Colon (tissue), 2 donors: Measurements from ENCODE around the gene MMAB.

Experiments
- FAIRE-seq: peaks from 2 replicates; lab custom pipeline; 2012; peaks lifted over from hg19 to GRCh38; lab: Jason Lieb, UNC
- donor health status: control.
- donor health status: control.

The MMAB gene

DNA sequence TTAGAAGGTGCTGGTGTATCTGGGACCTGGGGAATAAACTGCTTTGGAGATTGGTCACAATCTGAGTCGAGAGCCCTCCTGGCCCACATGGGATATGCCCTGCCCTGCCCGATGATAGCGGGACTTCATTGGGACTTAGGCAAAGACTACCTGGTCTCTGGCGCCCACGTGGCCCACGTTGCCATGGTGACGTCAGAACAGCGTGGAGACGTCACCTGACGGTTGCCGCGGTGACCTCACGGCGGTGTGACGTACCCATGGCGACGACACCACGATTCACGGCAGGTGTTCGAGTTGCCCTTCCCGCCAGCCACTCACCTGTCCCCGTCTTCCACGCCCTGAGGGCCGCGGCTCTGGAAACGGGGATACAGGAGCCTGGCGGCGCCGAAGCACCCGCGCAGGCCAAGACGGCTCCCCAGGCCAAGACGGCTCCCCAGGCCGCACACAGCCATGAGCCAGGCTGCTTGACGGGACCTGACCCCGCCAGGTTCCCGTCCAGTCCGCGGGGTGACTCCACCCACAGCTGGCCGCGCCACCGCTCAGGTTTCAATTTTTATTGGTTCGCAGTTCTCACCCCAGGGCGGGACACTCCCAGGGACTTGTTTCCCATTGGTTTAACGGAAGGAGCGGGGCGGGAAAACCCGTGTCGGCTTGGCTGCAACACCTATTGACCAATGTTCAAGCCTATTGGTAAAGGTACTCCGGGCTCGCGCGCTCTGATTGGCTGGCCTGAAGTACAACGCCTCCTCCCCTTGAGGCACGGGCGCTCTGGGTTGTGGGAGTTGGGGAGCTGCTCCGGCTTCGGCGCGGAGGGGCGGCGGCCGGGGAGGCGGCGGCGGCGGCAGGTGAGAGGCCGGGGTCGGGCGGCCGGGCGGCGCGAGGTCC, at the start of gene MMAB, which contains the start of gene MVK:
MMAB (minus strand) TSS at position 476 of the 885 bp plus-strand sequence; CDS start at position 452, 24 bp downstream.
MVK (plus strand) TSS at position 766 of the 885 bp plus-strand sequence. CDS start 1,029 bp downstream, outside the sequence.
- no peak for FAIRE-seq

DNA sequence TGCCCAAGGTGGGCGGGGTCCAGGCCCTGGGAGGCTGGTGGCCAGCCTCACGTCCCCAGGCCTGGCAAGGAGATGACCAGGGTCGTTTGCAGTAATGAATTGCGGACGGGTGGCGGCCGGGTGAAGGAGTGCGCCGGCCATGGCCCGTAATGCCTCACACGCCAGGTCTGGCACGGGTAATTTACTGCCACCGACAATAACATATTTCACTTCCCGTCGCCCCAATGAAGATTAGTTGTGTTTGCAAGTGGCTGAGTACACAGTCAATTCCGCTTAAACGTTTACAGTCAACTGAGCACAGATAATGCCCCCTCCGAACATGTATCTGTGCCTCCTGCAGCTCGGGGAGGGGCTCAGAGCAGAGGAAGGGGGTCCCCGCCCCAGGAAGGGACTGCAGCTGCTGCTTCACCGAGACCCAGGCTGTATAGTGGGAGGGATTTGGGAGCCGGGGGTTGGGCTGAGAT, 48.6 kb upstream of the MMAB start:
- FAIRE-seq = no peak

DNA sequence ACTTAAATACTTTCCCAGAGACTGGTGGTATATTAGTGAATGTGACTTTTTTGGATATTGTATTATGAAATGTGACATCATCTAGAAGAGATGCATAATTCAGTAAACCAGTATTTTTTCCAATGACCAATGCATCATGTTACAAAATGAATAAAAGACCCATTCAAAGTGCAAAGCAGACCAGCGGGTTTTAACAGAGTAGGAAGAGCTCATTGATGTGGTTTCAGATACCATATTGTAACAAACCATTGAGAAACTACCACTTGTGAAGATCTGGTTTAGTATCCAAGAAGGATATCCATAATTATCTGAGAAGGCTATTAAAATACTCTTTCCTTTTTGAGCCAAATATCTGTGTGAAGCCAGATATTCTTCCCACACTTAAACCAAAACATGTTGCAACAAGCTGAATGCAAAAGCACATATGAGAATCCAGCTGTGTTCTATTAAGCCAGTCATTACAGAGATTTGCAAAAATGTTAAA, 47.9 kb upstream of the MMAB start:
- no peak for FAIRE-seq

DNA sequence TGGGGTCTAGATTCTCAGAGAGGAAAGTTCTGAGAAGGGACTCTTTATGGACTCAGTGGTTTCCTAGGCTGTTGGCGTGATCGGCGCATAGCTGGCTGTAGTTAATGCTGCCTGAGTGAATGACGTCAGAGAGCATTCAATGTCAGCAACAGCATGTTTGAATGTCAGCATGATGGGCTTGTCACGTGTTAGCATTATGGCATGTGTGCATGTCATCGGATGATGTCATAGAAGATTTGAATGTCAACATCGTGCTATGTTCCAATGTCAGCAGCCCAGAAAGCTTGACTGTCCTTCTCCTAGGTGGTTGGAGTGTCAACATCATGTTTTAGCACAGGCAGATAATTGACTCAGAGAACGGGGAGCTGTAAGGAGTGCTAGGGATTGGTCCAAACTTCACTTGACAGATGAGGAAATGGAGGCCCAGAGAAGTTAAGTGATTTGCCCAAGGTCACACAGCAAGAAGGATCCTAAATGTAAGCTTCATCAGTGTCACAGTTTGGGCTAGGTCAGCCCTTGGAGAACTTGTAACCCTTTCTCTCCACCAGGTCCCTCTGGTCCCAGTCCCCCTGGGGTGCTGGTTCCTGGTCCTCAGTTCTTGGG, 45.8 kb upstream of the MMAB start:
- no peak for FAIRE-seq

DNA sequence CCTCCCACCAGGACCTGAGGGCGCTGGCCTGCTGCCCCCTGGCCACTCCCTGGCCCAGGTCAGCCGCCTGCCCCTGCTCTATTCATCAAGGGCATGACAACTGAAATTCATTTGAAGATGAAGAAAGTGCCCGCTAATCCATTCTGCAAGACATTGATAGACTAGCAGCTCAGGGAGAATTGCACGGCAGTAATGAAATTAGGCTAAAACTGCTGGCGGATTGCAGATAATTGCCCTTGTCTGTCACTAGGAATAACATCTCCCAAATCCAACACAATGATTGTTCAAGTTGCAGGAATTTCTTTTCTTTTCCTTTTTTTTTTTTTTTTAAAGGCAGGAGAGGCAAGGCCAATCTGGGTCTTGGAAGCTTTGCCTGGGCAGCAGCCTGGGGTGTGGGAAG, 44.8 kb upstream of the MMAB start:
- FAIRE-seq = no peak

DNA sequence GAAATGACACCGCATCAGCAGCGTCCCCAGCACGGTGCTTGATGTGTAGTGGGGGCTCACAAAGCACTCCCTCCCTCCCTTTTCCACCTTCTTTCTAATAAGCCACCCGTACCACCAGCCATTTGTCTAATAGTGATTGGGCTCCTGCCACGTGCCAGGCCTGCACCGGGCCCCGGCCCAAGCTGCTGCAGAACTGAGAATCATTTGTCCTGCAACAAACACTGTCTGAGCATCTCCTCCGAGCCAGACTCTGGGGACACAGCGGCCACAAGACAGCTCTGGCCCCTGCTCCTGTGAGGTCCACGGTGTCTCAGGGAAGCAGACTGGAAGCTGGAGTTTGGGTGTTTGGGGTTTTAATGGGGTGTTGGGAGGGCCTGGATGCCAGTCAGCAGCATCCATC, 44.2 kb upstream of the MMAB start:
- FAIRE-seq = no peak

DNA sequence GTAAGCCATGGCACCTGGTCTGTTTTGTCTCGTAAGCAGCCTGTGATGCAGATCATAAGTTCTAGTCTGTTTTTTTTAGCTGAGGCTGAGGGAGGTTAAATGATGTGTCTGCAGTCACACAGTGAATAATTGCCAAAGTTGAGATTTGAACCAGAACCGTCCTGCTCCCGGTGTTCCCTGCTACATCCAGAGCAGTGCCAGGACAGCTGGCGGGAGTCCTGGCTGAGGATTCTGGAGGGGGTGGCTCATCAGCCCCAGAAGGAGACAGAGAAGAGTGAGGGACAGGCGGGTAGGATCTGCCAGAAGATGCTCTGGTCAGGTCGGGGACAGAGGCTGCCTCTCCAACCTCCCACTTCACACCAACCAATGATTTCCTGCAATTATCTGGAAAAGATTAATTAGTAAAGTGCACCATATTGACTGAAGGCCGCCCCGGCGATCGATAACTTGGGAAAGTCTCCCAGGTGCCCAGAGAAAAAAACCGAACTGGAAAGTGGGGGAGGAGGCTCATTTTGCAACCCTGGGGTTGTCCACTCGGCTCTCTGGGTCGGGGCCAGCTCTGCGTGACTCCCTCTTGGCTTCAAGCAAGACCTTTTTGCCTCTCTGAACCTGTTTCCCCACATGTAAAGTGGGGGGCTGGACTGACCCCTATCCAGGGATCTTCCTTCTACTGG, 42.4 kb upstream of the MMAB start:
- FAIRE-seq = no peak

DNA sequence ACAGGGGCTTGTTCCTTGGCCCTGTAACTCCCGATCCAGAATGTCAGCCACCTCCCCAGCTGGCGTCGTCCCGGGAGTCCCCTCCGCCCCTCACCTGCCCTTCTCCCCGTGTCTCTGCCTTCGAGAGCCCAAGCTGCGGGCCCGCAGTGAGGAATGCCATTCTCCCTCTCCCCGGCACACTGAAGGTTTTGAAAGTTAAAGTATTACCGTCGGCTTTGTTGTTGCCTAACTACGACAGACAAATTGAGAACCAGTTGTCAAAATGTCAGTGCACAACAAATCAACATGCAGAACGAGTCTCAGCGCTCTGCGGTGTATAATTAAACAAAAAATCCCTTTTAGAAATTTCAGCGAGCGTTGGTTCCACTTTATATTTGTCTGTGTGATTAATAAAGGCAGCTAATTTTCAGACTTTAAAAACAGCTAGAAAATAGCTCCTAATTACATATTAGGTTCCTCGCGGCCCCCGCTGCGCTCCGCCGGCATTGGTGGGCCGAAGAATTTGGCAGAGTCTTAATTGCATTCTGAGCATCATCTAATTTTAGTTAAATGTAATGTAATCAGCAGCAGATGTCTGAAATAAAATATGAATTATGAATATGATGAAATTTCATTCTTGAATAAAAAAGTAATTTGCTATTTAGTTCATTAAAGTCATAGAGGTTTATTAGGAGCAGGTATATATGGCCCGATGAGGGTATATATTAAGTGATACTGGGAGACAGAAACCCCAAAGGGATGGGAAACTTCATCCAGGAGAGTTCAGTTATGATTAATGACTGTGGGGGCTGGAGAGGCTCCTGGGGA, 40.5 kb upstream of the MMAB start:
- no peak for FAIRE-seq

DNA sequence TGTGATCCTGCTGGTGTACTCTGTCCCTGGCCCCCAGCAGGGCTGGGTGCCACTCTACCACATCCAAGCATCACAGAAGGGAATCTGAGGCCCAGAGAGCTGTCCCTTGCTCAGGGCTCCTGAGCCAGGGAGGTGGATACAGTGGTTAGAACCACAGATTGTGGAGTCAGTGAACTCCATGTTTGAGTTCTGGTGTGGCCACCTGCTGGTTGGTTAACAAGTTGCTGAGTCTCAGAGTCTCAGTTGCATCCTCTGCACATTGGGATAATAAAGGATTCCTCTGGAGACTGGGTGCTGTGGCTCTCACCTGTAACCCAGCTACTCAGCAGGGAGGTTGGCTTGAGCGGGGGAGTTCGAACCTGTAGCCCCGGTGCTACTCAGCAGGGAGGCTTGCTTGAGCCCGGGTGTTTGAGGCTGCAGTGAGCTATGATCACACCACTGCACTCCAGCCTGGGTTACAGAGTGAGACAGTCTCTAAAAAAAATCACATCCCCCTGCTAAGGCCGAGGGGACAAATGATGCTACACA, 39.7 kb upstream of the MMAB start:
- no peak for FAIRE-seq

DNA sequence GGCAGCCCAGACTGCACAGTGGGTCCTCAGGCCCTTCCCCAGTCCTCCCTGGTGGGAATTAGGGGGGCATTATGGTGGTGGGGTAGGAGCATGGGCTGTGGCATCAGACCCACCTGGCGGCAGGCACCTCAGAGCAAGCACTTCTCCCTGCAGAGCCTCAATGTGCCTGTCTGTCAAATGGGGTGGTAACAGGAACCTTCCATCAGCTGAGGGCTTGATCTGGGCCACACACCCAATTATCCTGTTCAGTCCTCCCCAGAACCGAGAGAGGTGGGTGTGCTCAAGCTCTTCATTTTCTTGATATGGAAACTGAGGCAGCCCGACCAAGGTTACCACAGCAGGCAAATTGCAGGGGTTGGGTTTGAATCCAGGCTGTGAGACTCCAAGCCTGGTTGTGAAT, 38.7 kb upstream of the MMAB start:
- FAIRE-seq = no peak

DNA sequence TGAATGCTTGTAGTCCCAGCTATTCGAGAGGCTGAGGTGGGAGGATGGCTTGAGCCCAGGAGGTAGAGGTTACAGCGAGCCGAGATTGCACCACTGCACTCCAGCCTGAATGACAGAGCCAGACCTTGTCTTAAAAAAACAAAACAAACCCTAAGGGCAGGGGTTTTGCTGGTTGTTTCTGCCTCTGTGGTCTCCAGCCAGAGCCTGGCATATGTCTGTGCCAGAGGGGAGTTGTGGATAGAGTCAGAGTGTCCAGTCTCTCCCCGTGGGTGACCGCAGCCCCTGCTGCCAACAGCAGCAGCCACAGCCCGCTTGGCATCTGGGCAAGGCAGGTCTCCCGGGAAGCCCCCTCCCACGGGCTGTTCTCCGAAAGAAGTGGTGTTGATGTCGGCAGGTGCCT, 37.9 kb upstream of the MMAB start:
- no peak for FAIRE-seq

DNA sequence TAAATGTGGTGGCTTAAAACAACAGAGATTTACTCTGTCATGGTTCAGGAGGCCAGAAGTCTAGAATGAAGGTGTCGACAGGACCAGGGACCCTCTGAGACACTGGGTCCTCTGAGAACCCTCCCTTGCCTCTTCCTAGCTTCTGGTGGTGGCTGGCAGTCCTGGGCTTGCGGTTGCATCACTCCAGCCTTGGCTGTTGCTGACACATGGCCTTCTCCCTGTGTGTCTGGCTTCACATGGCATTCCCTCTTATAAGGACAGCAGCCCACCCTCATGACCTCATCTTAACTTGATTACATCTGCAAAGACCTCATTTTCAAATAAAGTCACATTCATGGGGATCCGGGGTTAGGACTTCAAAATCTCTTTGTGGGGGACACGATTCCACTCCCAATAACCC, 37.2 kb upstream of the MMAB start:
- no peak for FAIRE-seq

DNA sequence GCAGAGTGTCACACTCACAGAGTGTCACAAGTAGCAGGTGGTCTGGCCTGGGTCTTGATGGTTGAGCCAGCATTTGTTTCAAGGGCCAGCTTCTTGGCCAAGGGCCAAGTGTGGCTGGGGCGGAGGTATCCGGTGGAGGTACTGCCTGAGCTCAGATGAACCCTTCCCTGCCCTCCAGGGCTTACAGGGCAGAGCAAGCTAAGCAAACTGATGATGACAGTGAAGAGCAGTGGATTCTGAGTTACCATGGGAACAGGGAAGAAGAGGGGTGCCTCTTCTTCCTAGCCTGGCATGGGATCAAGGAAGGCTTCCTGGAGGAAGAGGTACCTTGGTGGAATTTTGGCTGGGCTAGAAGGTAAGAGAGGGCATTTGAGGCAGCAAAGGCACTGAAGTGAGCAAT, 36.0 kb upstream of the MMAB start:
- FAIRE-seq = no peak

DNA sequence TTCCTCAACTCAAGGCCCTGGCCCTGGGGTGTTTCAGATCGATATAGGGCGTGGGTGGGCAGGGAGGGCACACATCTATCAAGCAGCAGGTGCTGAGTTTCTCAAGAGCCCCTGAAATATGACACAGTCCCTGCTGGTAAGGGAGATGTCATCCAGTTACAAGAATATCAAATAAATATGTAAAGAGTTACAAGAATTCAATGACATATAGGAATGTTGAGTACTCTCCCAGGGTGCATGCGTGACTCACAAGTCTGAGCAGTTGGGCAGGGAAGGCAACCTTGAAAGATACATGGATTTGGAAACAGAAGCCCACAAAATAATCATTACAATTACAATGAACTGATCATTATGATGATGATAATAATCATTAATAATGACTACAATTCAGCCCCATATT, 35.5 kb upstream of the MMAB start:
- FAIRE-seq = no peak

DNA sequence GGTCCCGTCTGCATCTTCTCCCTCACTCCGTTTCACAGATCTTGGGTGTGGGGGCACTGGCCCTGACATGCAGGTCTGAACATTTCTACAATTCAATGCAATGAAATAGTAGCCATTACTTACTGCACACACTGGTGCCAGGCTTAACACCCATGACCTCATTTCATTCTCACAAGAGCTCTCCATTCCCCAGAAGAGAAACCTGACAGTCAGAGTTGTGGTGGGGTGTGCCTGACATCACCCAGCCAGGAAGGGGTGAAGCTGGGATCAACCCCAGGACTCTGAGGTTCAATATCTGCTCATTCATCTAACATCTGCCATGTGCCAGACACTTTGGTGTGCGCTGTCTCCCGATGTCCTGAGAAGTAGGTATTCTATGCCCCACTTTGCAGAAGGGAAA, 35.0 kb upstream of the MMAB start:
- no peak for FAIRE-seq

DNA sequence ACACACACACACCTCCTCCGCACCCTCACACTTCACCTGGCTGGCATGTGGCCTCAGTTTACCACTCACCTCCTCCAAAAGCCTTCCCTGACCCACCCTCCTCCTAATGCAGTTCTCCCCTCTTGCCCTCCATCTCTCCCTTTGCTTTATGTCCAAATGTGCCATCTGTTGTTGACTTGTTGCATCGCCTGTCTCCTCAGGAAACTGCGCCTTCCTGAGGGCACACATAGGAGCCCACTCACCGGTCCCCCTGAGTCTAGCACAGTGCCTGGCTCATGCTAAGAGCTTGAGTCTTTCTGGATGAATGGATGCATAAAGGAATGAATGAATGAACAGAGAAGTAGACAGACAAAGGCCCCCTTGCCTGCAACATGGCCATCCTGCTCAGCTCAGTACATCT, 34.3 kb upstream of the MMAB start:
- FAIRE-seq = no peak

DNA sequence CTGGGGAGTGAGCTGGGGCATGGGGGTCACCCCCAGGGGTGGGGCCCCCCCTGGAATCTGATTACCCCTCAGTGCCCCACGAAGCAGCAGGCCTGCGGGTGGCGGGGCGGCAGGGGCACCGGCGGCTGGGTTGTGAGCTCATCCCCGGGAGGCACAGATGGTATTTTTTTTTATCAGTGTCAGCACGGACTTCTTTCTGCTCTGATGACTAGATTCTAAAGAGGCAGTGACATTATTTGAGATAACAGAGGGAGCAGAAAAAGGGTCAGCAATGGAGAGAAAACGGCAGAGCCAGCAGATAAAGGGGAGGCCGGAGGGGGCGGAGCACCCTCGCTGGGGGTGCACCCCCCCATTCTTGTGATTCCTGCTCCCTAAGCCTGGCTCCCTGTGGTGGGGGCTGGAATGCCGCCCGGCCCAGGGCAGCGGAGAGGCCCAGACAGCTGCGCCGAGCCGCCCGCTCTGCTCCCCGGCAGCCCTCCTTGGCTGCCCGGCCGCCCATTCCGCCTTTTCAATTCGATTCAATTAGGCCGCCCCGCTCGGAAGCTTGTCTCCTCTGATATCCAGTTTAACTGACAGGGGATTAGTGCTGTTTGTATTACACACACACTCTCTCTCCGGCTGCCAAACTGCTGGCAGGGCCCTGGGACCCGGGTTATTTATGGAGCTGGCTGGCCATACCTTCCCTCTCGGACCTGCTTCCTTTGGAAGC, 33.2 kb upstream of the MMAB start:
- FAIRE-seq = no peak

DNA sequence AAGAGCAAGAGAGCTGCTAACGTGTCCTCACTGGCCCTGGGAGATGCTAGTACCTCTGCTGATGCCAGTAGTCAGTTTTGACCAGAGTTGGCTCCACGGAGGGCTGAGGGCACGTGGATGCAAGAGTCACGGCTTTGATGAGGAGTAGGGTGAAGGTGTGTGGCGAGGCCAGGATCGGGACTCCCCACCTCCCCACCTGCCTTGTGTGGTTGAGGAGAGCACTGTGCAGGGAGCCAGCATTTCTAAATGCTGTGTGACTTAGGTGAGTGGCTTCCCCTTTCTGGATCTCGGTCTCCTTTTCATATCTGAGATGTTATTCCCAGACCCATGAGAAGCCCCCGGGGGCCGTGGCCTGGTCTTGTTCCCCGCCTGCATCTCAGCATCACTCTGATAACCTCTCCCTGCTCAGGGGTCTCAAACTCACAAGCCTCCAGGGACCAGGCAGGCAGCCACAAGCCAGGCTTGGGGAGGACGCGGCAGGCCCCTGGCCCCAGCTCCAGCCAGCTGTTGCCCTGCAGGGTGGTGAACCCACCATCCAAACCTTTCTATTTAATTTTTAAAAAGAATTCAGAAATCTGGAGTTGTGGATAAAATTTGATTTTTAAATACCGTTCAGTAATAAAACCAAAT, 32.4 kb upstream of the MMAB start:
- no peak for FAIRE-seq

DNA sequence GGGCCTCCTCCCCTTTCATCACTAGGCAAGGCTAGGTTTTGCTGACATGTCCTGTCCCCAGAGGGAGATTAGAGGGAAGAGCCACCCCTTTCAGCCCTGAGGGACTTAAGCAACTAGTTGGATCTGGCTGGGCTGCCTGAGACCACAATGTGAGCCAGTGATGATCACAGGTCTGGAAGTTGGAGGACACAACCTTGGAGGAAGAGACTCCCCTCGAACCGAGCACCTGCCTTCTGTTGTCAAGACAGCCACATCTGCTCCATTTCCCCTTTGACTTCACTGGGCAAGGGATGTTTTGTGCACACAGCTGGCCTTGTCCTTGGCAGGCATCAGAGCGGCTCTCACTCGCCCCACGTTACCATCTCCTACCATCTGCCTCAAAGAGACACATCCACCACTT, 31.7 kb upstream of the MMAB start:
- FAIRE-seq = no peak

DNA sequence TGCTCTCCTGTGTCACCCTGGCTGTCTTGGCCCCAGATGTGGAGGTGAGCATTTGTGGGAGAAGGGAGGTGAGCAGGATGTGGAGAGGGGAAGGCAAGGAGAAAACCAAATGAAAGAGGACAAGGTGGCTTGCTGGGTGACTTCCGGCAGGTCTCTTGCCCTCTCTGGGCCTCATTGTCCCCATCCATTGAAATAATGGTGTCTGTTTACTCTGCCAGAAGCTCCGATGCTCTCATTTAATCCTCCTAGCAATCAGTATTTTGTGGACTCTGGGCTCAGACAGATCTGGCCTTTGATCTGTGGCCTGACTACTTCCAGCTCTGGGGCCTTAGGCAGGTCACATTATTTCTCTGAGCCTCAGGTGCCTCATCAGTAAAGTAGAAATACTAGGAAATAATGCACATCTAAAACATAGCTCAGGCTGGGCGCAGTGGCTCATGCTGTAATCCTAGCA, 30.9 kb upstream of the MMAB start:
- FAIRE-seq = no peak
